HEK293T (cell line): Measurements from ENCODE around the gene CD99.

Experiments used
- ARNT ChIP-seq: fragments of 450-650 bp; IDR thresholded peaks from 2 replicates; pipeline ENCODE4 v1.6.1; 2017; ENCODE audit warnings: mild to moderate bottlenecking
- CTBP1 ChIP-seq: fragments of 450-650 bp; IDR thresholded peaks from 2 replicates; pipeline ENCODE4 v1.6.1; 2016; ENCODE audit warnings: borderline replicate concordance
- ELF4 ChIP-seq: fragments of 450-650 bp; IDR thresholded peaks from 2 replicates; pipeline ENCODE4 v1.6.1; 2017; ENCODE audit warnings: antibody characterized with exemption
- FOXA1 ChIP-seq: fragments of 450-650 bp; IDR thresholded peaks from 2 replicates; pipeline ENCODE4 v1.6.1; 2016; ENCODE audit warnings: mild to moderate bottlenecking
- FOXM1 ChIP-seq: fragments of 450-650 bp; IDR thresholded peaks from 2 replicates; pipeline ENCODE4 v1.6.1; 2017; ENCODE audit warnings: mild to moderate bottlenecking, borderline replicate concordance
- HDGF ChIP-seq: fragments of 450-650 bp; IDR thresholded peaks from 2 replicates; pipeline ENCODE4 v1.6.1; 2017; ENCODE audit warnings: antibody characterized with exemption, borderline replicate concordance
- L3MBTL2 ChIP-seq: fragments of 450-650 bp; conservative IDR thresholded peaks from 2 replicates; pipeline ENCODE4 v1.6.1; 2016; ENCODE audit warnings: mild to moderate bottlenecking
- LEF1 ChIP-seq: fragments of 450-650 bp; IDR thresholded peaks from 2 replicates; pipeline ENCODE4 v1.6.1; 2017; ENCODE audit warnings: mild to moderate bottlenecking, borderline replicate concordance
- NFRKB ChIP-seq: fragments of 450-650 bp; IDR thresholded peaks from 2 replicates; pipeline ENCODE4 v1.6.1; 2016; ENCODE audit warnings: mild to moderate bottlenecking, moderate library complexity
- PKNOX1 ChIP-seq: fragments of 450-650 bp; IDR thresholded peaks from 2 replicates; pipeline ENCODE4 v1.6.1; 2016
- SP1 ChIP-seq: fragments of 450-650 bp; IDR thresholded peaks from 2 replicates; pipeline ENCODE4 v1.6.1; 2017
- SUZ12 ChIP-seq: fragments of 450-650 bp; IDR thresholded peaks from 2 replicates; pipeline ENCODE4 v1.6.1; 2016; ENCODE audit warnings: mild to moderate bottlenecking

DNA sequence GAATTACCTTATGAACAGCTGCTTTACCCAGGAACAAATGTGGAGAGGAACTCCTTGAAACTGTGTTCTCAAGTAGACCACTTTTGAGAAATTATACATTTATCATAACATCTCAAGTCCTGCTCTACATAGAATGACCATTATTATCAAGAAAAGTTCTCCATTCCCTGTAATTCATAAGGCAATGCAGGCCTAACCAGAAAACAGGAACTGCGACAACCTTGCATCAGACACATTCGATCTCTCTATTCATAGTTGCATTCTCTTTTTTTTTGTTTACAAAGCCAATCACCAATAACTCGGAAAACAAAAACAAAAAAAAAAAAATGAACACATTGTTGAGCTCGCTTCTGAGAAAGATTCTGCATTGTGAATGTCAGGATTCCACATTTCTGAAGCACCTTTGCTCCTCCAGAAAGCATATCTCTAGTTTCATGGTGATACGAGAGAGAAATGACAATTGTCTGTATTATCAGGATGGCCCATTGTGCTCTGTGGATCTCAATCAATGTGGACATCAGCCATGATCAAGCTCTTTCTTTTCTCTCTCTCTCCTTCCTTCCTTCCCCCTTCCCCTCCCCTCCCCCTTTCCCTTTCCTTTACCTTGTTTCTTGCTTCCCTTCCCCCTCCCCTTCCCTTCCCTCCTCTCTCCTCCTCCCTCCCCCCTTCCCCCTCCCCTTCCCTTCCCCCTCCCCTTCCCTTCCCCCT is 32.4 kb upstream of the CD99 start:
- no peak for TF ChIP-seq NFRKB
- no peak for TF ChIP-seq ELF4
- no peak for TF ChIP-seq SP1
- no peak for TF ChIP-seq HDGF
- TF ChIP-seq FOXA1: no peak
- TF ChIP-seq L3MBTL2: no peak
- TF ChIP-seq FOXM1: no peak
- TF ChIP-seq SUZ12: no peak
- TF ChIP-seq LEF1: no peak
- no peak for TF ChIP-seq CTBP1
- no peak for TF ChIP-seq ARNT
- no peak for TF ChIP-seq PKNOX1
